ENCODE data around the gene DGKB.

DNA sequence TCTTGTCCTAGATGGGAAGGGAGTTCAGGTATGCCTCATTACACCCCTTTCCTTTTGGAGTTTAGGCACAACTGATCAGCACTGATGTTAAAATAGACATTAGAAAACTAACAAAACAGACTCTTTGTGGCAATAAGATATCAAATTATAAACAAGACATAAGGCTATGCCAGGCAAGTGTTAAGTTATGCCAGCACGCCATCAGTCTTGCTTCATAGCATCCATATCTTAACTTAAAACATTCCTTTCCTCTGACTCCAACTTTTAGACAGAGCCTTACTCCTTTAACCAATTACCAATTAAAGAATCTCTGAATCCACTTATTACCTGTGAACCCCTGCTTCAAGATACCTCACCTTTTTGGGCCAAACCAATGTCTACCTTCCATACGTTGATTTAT lies 786.9 kb downstream of the DGKB start:
- TF ChIP-seq, protein P1, sequence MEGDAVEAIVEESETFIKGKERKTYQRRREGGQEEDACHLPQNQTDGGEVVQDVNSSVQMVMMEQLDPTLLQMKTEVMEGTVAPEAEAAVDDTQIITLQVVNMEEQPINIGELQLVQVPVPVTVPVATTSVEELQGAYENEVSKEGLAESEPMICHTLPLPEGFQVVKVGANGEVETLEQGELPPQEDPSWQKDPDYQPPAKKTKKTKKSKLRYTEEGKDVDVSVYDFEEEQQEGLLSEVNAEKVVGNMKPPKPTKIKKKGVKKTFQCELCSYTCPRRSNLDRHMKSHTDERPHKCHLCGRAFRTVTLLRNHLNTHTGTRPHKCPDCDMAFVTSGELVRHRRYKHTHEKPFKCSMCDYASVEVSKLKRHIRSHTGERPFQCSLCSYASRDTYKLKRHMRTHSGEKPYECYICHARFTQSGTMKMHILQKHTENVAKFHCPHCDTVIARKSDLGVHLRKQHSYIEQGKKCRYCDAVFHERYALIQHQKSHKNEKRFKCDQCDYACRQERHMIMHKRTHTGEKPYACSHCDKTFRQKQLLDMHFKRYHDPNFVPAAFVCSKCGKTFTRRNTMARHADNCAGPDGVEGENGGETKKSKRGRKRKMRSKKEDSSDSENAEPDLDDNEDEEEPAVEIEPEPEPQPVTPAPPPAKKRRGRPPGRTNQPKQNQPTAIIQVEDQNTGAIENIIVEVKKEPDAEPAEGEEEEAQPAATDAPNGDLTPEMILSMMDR (conservative IDR thresholded peaks at IDR 0.05 in 1 of 2, IDR thresholded peaks at IDR 0.05 in 1 of 2; ENCODE audit: low read depth in 1 of 2, low read length in 2 of 2): no peak
- no peak for TF ChIP-seq EZH2 (IDR thresholded peaks at IDR 0.05; ENCODE audit: low read length, missing control alignments)
